CD4-positive, alpha-beta T cell treated with Interleukin-4 for 4 hours (primary cell): ENCODE results near the gene TOP3A.

Experiments used
- DNase-seq: peaks from one replicate; pipeline ENCODE4 v3.0.0-alpha.2; 2020

Gene TOP3A

GRCh38 chr17:18228176-18228682, 86.6 kb downstream of the TOP3A start:
- DNase-seq: no peak

GRCh38 chr17:18227635-18228034, 87.2 kb downstream of the TOP3A start:
- no peak for DNase-seq

- no peak for DNase-seq
Observed at GRCh38 chr17:18226284-18226945, 88.4 kb downstream of the TOP3A start.

GRCh38 chr17:18225642-18226283, 89.0 kb downstream of the TOP3A start:
- no peak for DNase-seq

GRCh38 chr17:18225121-18225641, 89.6 kb downstream of the TOP3A start, which contains the start of gene LLGL1:
Gene LLGL1 (plus strand): TSS chr17:18225635. CDS start chr17:18225683, 48 bp downstream.
- peak; percentile 94 for DNase-seq

GRCh38 chr17:18224387-18225120, 90.2 kb downstream of the TOP3A start:
- no peak for DNase-seq

- DNase-seq: no peak
Observed at GRCh38 chr17:18224053-18224386, 90.8 kb downstream of the TOP3A start.
